ENCODE data around the gene MRPL17. TPM values are rescaled to one million over a fixed set of nuclear protein-coding genes. Genes with fewer than 3 reads are reported as not detected.

MRPL17 gene
- total and polyA plus RNA-seq, 10 of the 15 experiments (the other 5 are each of a cell fraction or from before 2014, with no cell fraction given): 60.3 to 171 (median 94.8) TPM

DNA sequence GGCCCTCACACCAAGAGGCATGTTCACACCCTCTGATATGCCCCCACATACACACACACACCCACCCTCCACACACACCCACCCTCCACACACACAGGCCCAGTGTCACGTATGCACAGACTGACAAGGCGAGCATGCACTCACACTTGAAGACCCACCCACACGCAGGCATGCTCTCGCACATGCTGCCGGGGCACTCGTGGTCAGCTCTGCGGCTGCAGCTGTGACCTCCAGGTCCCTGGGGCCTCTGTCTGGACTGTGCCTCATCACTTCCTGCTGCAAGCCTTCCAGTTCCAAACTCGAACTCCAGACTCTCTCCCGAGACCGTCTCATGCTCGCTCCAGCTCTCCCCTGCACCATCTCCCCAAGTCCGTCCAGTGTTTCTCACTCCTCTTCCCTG is 37.1 kb downstream of the MRPL17 start:
- peak overlapping the region; percentile 59; the same call in 1 of the 2 replicates for H2AFZ ChIP-seq (ENCODE audit: control insufficient read depth, low read depth, low read length)
- CTCF ChIA-PET: interaction anchor here (1.1 to 4.7 kb wide), 3 partner anchors 13 to 18 kb away, joined by 3 to 22 read pairs (median 6); no protein-coding TSS in a partner anchor
- no peak overlapping the region for H3K27ac ChIP-seq (ENCODE audit: control insufficient read depth, insufficient read depth)
- TF ChIP-seq, protein P1, sequence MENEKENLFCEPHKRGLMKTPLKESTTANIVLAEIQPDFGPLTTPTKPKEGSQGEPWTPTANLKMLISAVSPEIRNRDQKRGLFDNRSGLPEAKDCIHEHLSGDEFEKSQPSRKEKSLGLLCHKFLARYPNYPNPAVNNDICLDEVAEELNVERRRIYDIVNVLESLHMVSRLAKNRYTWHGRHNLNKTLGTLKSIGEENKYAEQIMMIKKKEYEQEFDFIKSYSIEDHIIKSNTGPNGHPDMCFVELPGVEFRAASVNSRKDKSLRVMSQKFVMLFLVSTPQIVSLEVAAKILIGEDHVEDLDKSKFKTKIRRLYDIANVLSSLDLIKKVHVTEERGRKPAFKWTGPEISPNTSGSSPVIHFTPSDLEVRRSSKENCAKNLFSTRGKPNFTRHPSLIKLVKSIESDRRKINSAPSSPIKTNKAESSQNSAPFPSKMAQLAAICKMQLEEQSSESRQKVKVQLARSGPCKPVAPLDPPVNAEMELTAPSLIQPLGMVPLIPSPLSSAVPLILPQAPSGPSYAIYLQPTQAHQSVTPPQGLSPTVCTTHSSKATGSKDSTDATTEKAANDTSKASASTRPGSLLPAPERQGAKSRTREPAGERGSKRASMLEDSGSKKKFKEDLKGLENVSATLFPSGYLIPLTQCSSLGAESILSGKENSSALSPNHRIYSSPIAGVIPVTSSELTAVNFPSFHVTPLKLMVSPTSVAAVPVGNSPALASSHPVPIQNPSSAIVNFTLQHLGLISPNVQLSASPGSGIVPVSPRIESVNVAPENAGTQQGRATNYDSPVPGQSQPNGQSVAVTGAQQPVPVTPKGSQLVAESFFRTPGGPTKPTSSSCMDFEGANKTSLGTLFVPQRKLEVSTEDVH (IDR thresholded peaks at IDR 0.05; ENCODE audit: low read depth, partially characterized antibody): no peak
- TF ChIP-seq BCL11A (IDR thresholded peaks at IDR 0.05; ENCODE audit: low read depth, low read length) (0 out of 2 replicates have a peak, but pooled peaks have one; percentile 42), TAF1 (IDR thresholded peaks at IDR 0.05; ENCODE audit: borderline replicate concordance, low read depth, low read length) (no peak), IKZF1 (conservative IDR thresholded peaks at IDR 0.05) (peak; percentile 30; the same call in 1 of the 2 replicates), GABPA (IDR thresholded peaks at IDR 0.05; ENCODE audit: low read depth) (no peak), RFX5 (IDR thresholded peaks at IDR 0.05; ENCODE audit: low read depth, low read length) (no peak), MYB (IDR thresholded peaks at IDR 0.05; ENCODE audit: borderline replicate concordance, low read depth, low read length) (no peak), FOXM1 (IDR thresholded peaks at IDR 0.05; ENCODE audit: low read depth, low read length) (no peak), MEF2A (IDR thresholded peaks at IDR 0.05; ENCODE audit: insufficient read depth, low read depth, low read length) (no peak), BHLHE40 (IDR thresholded peaks at IDR 0.05; ENCODE audit: borderline replicate concordance in 1 of 2, low read depth in 2 of 2, low read length in 1 of 2) (peak; percentile 84 to 89), FOS (IDR thresholded peaks at IDR 0.05; ENCODE audit: borderline replicate concordance, extremely low read depth, insufficient read length) (no peak), RELA (IDR thresholded peaks at IDR 0.05; ENCODE audit: borderline replicate concordance, partially characterized antibody) (no peak), MEF2B (IDR thresholded peaks at IDR 0.05; ENCODE audit: partially characterized antibody, poor library complexity, severe bottlenecking) (peak; percentile 60), MTA3 (IDR thresholded peaks at IDR 0.05; ENCODE audit: borderline replicate concordance, low read length) (no peak)
- TF ChIP-seq, protein P2, sequence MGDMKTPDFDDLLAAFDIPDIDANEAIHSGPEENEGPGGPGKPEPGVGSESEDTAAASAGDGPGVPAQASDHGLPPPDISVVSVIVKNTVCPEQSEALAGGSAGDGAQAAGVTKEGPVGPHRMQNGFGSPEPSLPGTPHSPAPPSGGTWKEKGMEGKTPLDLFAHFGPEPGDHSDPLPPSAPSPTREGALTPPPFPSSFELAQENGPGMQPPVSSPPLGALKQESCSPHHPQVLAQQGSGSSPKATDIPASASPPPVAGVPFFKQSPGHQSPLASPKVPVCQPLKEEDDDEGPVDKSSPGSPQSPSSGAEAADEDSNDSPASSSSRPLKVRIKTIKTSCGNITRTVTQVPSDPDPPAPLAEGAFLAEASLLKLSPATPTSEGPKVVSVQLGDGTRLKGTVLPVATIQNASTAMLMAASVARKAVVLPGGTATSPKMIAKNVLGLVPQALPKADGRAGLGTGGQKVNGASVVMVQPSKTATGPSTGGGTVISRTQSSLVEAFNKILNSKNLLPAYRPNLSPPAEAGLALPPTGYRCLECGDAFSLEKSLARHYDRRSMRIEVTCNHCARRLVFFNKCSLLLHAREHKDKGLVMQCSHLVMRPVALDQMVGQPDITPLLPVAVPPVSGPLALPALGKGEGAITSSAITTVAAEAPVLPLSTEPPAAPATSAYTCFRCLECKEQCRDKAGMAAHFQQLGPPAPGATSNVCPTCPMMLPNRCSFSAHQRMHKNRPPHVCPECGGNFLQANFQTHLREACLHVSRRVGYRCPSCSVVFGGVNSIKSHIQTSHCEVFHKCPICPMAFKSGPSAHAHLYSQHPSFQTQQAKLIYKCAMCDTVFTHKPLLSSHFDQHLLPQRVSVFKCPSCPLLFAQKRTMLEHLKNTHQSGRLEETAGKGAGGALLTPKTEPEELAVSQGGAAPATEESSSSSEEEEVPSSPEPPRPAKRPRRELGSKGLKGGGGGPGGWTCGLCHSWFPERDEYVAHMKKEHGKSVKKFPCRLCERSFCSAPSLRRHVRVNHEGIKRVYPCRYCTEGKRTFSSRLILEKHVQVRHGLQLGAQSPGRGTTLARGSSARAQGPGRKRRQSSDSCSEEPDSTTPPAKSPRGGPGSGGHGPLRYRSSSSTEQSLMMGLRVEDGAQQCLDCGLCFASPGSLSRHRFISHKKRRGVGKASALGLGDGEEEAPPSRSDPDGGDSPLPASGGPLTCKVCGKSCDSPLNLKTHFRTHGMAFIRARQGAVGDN (IDR thresholded peaks at IDR 0.05): peak; percentile 47; the same call in 1 of the 2 replicates
- TF ChIP-seq, protein P3, sequence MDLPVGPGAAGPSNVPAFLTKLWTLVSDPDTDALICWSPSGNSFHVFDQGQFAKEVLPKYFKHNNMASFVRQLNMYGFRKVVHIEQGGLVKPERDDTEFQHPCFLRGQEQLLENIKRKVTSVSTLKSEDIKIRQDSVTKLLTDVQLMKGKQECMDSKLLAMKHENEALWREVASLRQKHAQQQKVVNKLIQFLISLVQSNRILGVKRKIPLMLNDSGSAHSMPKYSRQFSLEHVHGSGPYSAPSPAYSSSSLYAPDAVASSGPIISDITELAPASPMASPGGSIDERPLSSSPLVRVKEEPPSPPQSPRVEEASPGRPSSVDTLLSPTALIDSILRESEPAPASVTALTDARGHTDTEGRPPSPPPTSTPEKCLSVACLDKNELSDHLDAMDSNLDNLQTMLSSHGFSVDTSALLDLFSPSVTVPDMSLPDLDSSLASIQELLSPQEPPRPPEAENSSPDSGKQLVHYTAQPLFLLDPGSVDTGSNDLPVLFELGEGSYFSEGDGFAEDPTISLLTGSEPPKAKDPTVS (IDR thresholded peaks at IDR 0.05; ENCODE audit: low read depth, low read length): no peak

More for the DNA sequence above, 37.1 kb downstream of the MRPL17 start:
- no peak overlapping the region for H3K9ac ChIP-seq (ENCODE audit: control insufficient read depth, insufficient read depth, low read length)
- FAIRE-seq (no peak), DNase-seq (ENCODE audit: low read depth, low spot score) (no peak), ATAC-seq (peak; percentile 37)
- no peaks in the 10 kb centered on the region for H3K36me3 ChIP-seq (ENCODE audit: control insufficient read depth in 2 of 2, insufficient read depth in 2 of 2, low read length in 1 of 2)
- H3K9me3 ChIP-seq (replicated peaks; ENCODE audit: control insufficient read depth, insufficient read depth, low read length): no peaks in the 10 kb centered on the region
- peak overlapping the region; percentile 85 for H3K4me2 ChIP-seq (ENCODE audit: control insufficient read depth, insufficient read depth)
- H4K20me1 ChIP-seq (ENCODE audit: control insufficient read depth, insufficient read depth): no peaks in the 10 kb centered on the region
- RAD21 ChIA-PET (ENCODE audit: unreplicated experiment): interaction anchor here (1.4 kb wide), 1 partner anchor 18 kb away, joined by 3 read pairs; no protein-coding TSS in a partner anchor
- no TSS peak for BruUV-seq (replicated peaks)
- H3K79me2 ChIP-seq (ENCODE audit: control insufficient read depth, insufficient read depth, low read length): no peaks in the 10 kb centered on the region
- 50% methylated on average over 11 of the region's 12 CpGs for whole genome bisulfite sequencing (ENCODE audit: insufficient coverage, insufficient replicate concordance, low lambda C conversion rate, missing lambda C conversion rate)
- POLR2A ChIA-PET: interaction anchor here (0.7 to 2.5 kb wide), 3 partner anchors 34 to 119 kb away, joined by 3 to 10 read pairs (median 3); partner anchors contain the start of gene TAF10
- no peak overlapping the region for H3K4me3 ChIP-seq
- intact Hi-C loops (cut with micrococcal nuclease; ENCODE audit: unreplicated experiment) (no loop called here), in situ Hi-C loops (cut with MboI) (no loop called here)
- SMC1A ChIA-PET (ENCODE audit: uncharacterized antibody, unreplicated experiment): interaction anchor here (1.4 to 1.6 kb wide), 3 partner anchors 14 to 38 kb away, joined by 5 to 8 read pairs (median 6); partner anchors contain the start of gene MRPL17
- peaks cover 21% of the 10 kb centered on the region for H3K4me1 ChIP-seq (ENCODE audit: control insufficient read depth, insufficient read depth, low read length)
- H3K27me3 ChIP-seq (replicated peaks in 1 of 2; ENCODE audit: control insufficient read depth in 2 of 2, insufficient read depth in 2 of 2, low read length in 1 of 2): no peaks in the 10 kb centered on the region

Measured in GM12878 (cell line).